T-helper 1 cell treated with Interleukin-12 subunit alpha and Interleukin-12 subunit beta and Interleukin-4 antibody, amounts not matched to agents 30 μg/mL and 1 μg/mL, for 36 hours (primary cell): Measurements from ENCODE around the gene YWHAB.

ENCODE experiments used
- H3K27ac Mint-ChIP-seq: one replicate; pipeline ENCODE4 v1.8.0; 2021; ENCODE audit warnings: mild to moderate bottlenecking, mixed read lengths
- H3K27me3 Mint-ChIP-seq: one replicate; pipeline ENCODE4 v1.8.0; 2021; ENCODE audit warnings: low read depth, mixed read lengths
- H3K36me3 Mint-ChIP-seq: one replicate; pipeline ENCODE4 v1.8.0; 2021; ENCODE audit warnings: low read depth, mixed read lengths
- H3K4me1 Mint-ChIP-seq: one replicate; pipeline ENCODE4 v1.8.0; 2021; ENCODE audit warnings: low read depth, mixed read lengths
- H3K4me3 Mint-ChIP-seq: one replicate; pipeline ENCODE4 v1.8.0; 2021; ENCODE audit warnings: mild to moderate bottlenecking, moderate library complexity, mixed read lengths
- H3K9me3 Mint-ChIP-seq: one replicate; pipeline ENCODE4 v1.8.0; 2021; ENCODE audit warnings: mixed read lengths

YWHAB gene

GRCh38 chr20:44885392-44886265, at the start of gene YWHAB:
YWHAB (plus strand) TSS chr20:44885705; CDS start chr20:44901534, 15,829 bp downstream.
- peak within 1 kb of the TSS; percentile 86 for H3K27ac Mint-ChIP-seq
- H3K4me3 Mint-ChIP-seq, result peak within 1 kb of the TSS; percentile 96
- H3K27me3 Mint-ChIP-seq, result no peaks in the 10 kb centered on the region
- H3K4me1 Mint-ChIP-seq, result peaks cover 47% of the 10 kb centered on the region
- peaks cover 14% of the 10 kb centered on the region for H3K36me3 Mint-ChIP-seq
- no peaks in the 10 kb centered on the region for H3K9me3 Mint-ChIP-seq

GRCh38 chr20:44836601-44837120, 48.8 kb upstream of the YWHAB start:
- no peak overlapping the region for H3K27ac Mint-ChIP-seq
- H3K4me3 Mint-ChIP-seq, result no peak overlapping the region
- no peaks in the 10 kb centered on the region for H3K36me3 Mint-ChIP-seq
- H3K4me1 Mint-ChIP-seq, result no peaks in the 10 kb centered on the region
- H3K9me3 Mint-ChIP-seq, result no peaks in the 10 kb centered on the region
- peaks cover 7% of the 10 kb centered on the region for H3K27me3 Mint-ChIP-seq

GRCh38 chr20:44837946-44838345, 47.6 kb upstream of the YWHAB start:
- H3K27ac Mint-ChIP-seq, result no peak overlapping the region
- peaks cover 10% of the 10 kb centered on the region for H3K27me3 Mint-ChIP-seq
- H3K36me3 Mint-ChIP-seq, result no peaks in the 10 kb centered on the region
- H3K4me3 Mint-ChIP-seq, result no peak overlapping the region
- H3K4me1 Mint-ChIP-seq, result no peaks in the 10 kb centered on the region
- H3K9me3 Mint-ChIP-seq, result no peaks in the 10 kb centered on the region

GRCh38 chr20:44838521-44838920, 47.0 kb upstream of the YWHAB start:
- Mint-ChIP-seq H3K27ac (no peak overlapping the region), H3K27me3 (peaks cover 10% of the 10 kb centered on the region), H3K9me3 (no peaks in the 10 kb centered on the region), H3K4me1 (no peaks in the 10 kb centered on the region), H3K4me3 (no peak overlapping the region), H3K36me3 (no peaks in the 10 kb centered on the region)

- H3K4me3 Mint-ChIP-seq, result no peak overlapping the region
- peaks cover 10% of the 10 kb centered on the region for H3K27me3 Mint-ChIP-seq
- no peak overlapping the region for H3K27ac Mint-ChIP-seq
- H3K36me3 Mint-ChIP-seq, result no peaks in the 10 kb centered on the region
- H3K9me3 Mint-ChIP-seq, result no peaks in the 10 kb centered on the region
- no peaks in the 10 kb centered on the region for H3K4me1 Mint-ChIP-seq
Measured at GRCh38 chr20:44839481-44839880, 46.0 kb upstream of the YWHAB start.

- Mint-ChIP-seq H3K36me3 (no peaks in the 10 kb centered on the region), H3K4me3 (no peak overlapping the region), H3K27ac (no peak overlapping the region), H3K4me1 (no peaks in the 10 kb centered on the region), H3K9me3 (no peaks in the 10 kb centered on the region), H3K27me3 (peaks cover 3% of the 10 kb centered on the region)
Measured at GRCh38 chr20:44840826-44841225, 44.7 kb upstream of the YWHAB start.

GRCh38 chr20:44841955-44842354, 43.5 kb upstream of the YWHAB start:
- Mint-ChIP-seq H3K9me3 (no peaks in the 10 kb centered on the region), H3K36me3 (no peaks in the 10 kb centered on the region), H3K27ac (no peak overlapping the region), H3K4me1 (no peaks in the 10 kb centered on the region), H3K4me3 (no peak overlapping the region), H3K27me3 (peaks cover 8% of the 10 kb centered on the region)

- no peaks in the 10 kb centered on the region for H3K36me3 Mint-ChIP-seq
- H3K27ac Mint-ChIP-seq, result no peak overlapping the region
- no peak overlapping the region for H3K4me3 Mint-ChIP-seq
- no peaks in the 10 kb centered on the region for H3K4me1 Mint-ChIP-seq
- H3K9me3 Mint-ChIP-seq, result no peaks in the 10 kb centered on the region
- H3K27me3 Mint-ChIP-seq, result peaks cover 8% of the 10 kb centered on the region
Measured at GRCh38 chr20:44843876-44844275, 41.6 kb upstream of the YWHAB start.

GRCh38 chr20:44848254-44849015, 37.1 kb upstream of the YWHAB start:
- H3K36me3 Mint-ChIP-seq, result no peaks in the 10 kb centered on the region
- no peaks in the 10 kb centered on the region for H3K4me1 Mint-ChIP-seq
- no peaks in the 10 kb centered on the region for H3K9me3 Mint-ChIP-seq
- no peak overlapping the region for H3K4me3 Mint-ChIP-seq
- peaks cover 18% of the 10 kb centered on the region for H3K27me3 Mint-ChIP-seq
- H3K27ac Mint-ChIP-seq, result no peak overlapping the region

GRCh38 chr20:44849703-44850102, 35.8 kb upstream of the YWHAB start:
- H3K36me3 Mint-ChIP-seq, result no peaks in the 10 kb centered on the region
- H3K9me3 Mint-ChIP-seq, result no peaks in the 10 kb centered on the region
- H3K27me3 Mint-ChIP-seq, result peaks cover 21% of the 10 kb centered on the region
- H3K4me1 Mint-ChIP-seq, result no peaks in the 10 kb centered on the region
- H3K27ac Mint-ChIP-seq, result no peak overlapping the region
- H3K4me3 Mint-ChIP-seq, result no peak overlapping the region

- no peaks in the 10 kb centered on the region for H3K36me3 Mint-ChIP-seq
- no peak overlapping the region for H3K4me3 Mint-ChIP-seq
- no peak overlapping the region for H3K27ac Mint-ChIP-seq
- peaks cover 21% of the 10 kb centered on the region for H3K27me3 Mint-ChIP-seq
- H3K4me1 Mint-ChIP-seq, result no peaks in the 10 kb centered on the region
- H3K9me3 Mint-ChIP-seq, result no peaks in the 10 kb centered on the region
Measured at GRCh38 chr20:44850272-44850671, 35.2 kb upstream of the YWHAB start.

GRCh38 chr20:44850837-44851236, 34.7 kb upstream of the YWHAB start:
- no peaks in the 10 kb centered on the region for H3K36me3 Mint-ChIP-seq
- H3K9me3 Mint-ChIP-seq, result no peaks in the 10 kb centered on the region
- H3K4me1 Mint-ChIP-seq, result no peaks in the 10 kb centered on the region
- H3K27me3 Mint-ChIP-seq, result peaks cover 21% of the 10 kb centered on the region
- H3K4me3 Mint-ChIP-seq, result no peak overlapping the region
- H3K27ac Mint-ChIP-seq, result no peak overlapping the region

- peaks cover 19% of the 10 kb centered on the region for H3K27me3 Mint-ChIP-seq
- H3K4me1 Mint-ChIP-seq, result no peaks in the 10 kb centered on the region
- no peak overlapping the region for H3K4me3 Mint-ChIP-seq
- no peak overlapping the region for H3K27ac Mint-ChIP-seq
- no peaks in the 10 kb centered on the region for H3K36me3 Mint-ChIP-seq
- no peaks in the 10 kb centered on the region for H3K9me3 Mint-ChIP-seq
Measured at GRCh38 chr20:44851545-44851944, 34.0 kb upstream of the YWHAB start.

GRCh38 chr20:44856442-44856841, 29.1 kb upstream of the YWHAB start:
- H3K9me3 Mint-ChIP-seq, result no peaks in the 10 kb centered on the region

More at GRCh38 chr20:44856442-44856841, 29.1 kb upstream of the YWHAB start:
- Mint-ChIP-seq H3K36me3 (no peaks in the 10 kb centered on the region), H3K4me1 (peaks cover 4% of the 10 kb centered on the region), H3K4me3 (no peak overlapping the region), H3K27me3 (peaks cover 8% of the 10 kb centered on the region), H3K27ac (no peak overlapping the region)
